ENCODE results near the gene POTEF.
"Not testable (repeated sequence)": the region's sequence is repeated elsewhere in the genome, so short reads cannot be mapped to it uniquely, and the experiment has no call there.

POTEF gene

GRCh38 chr2:130127726-130128125, 1.3 kb downstream of the POTEF start:
- DNase-seq (ENCODE audit: low read depth): not testable (repeated sequence)

GRCh38 chr2:130120924-130121323, 8.1 kb downstream of the POTEF start:
- not testable (repeated sequence) for DNase-seq (ENCODE audit: low read depth)

- DNase-seq (ENCODE audit: low read depth): not testable (repeated sequence)
Measured at GRCh38 chr2:130102597-130103363, 26.2 kb downstream of the POTEF start.

- not testable (repeated sequence) for DNase-seq (ENCODE audit: low read depth)
Measured at GRCh38 chr2:130062645-130063044, 66.4 kb downstream of the POTEF start.

GRCh38 chr2:130059982-130060381, 69.0 kb downstream of the POTEF start:
- DNase-seq (ENCODE audit: low read depth): not testable (repeated sequence)

GRCh38 chr2:130056336-130056735, 72.7 kb downstream of the POTEF start:
- not testable (repeated sequence) for DNase-seq (ENCODE audit: low read depth)

GRCh38 chr2:130053217-130053911, 75.7 kb downstream of the POTEF start:
- not testable (repeated sequence) for DNase-seq (ENCODE audit: low read depth)

- not testable (repeated sequence) for DNase-seq (ENCODE audit: low read depth)
Measured at GRCh38 chr2:130052376-130052775, 76.6 kb downstream of the POTEF start.

- DNase-seq (ENCODE audit: low read depth): not testable (repeated sequence)
Measured at GRCh38 chr2:130048422-130048821, 80.6 kb downstream of the POTEF start.

- not testable (repeated sequence) for DNase-seq (ENCODE audit: low read depth)
Measured at GRCh38 chr2:130038265-130038603, 90.8 kb downstream of the POTEF start.

GRCh38 chr2:130025931-130026330, 103.1 kb downstream of the POTEF start:
- not testable (repeated sequence) for DNase-seq (ENCODE audit: low read depth)
